Smooth muscle cell of the brain vasculature (primary cell): ENCODE measurements around the gene PTGIS.

Experiments used
- DNase-seq: peaks from one replicate; pipeline ENCODE4 v3.0.0-alpha.2; 2012; ENCODE audit warnings: low read depth, low spot score

The PTGIS gene

DNA sequence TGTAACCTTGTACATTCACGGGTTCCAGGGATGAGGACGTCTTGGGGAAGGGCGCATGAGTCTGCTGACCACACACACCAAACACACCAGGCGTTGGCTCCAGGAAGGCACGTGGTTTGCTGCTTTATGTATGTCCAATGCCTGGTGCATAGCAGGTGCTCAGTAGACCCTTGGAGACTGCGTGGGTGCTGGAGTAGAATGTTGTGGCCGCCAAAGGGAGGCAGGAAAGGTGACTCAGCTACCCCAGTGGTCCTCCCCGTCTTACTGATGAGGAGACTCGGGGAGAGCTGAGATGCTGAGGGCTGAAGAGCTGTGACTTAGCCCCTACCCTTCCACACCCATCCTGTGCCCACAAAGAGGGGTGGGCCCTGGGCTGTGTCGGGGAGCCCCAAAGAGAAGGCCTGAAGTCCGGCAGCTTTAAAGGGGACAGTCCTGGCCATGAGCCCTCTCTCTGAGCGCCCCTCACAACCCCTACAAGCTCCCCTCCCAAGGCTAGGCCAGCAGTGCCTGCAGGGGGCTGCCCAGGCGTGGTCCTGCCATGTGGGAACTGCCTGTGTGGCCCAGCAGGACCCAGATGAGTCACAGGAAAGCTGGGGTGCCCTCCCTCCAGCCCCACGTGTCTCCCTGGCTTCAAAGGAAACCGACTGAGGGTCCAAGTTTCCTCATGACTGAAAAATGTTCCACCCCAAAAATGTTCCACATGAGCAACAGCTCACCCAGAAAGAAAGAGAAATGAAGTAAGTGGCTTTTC lies 28.0 kb upstream of the PTGIS start:
- DNase-seq: no peak

DNA sequence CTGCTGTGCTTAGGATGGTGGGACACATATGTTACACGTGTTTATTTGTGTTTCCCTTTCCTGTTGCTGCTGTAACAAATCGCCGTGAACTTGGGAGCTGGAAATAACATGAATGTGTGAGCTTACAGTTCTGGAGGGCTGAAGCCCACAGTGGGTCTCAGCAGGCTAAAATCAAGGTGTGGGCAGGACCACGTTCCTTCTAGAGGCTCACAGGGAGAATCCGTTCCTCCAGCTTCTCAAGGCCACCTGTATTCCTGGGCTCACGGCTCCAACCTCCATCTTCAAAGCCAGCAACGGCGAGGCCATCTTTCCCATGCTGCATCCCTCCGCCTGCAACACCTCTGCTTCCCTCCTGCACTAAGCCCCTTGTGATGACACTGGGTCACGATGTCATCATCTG lies 27.4 kb upstream of the PTGIS start:
- no peak for DNase-seq

DNA sequence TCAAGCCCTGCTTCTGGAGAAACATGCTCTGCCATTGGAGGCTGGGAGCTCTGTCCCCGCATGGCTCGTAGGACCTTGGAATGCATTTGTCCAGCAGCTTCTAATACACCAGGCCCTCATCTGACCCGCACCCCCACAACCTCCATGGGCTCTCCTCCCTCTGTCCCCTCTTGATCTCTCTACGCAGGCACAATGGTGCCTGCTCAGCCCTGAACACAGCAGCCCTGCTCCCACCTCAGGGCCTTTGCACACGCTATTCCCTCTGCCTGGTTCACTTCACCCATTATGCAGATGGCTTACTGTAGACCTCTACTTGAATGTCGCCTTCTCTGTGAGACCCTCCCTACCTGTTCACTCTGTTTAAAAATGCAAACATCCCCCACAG lies 27.0 kb upstream of the PTGIS start:
- no peak for DNase-seq

DNA sequence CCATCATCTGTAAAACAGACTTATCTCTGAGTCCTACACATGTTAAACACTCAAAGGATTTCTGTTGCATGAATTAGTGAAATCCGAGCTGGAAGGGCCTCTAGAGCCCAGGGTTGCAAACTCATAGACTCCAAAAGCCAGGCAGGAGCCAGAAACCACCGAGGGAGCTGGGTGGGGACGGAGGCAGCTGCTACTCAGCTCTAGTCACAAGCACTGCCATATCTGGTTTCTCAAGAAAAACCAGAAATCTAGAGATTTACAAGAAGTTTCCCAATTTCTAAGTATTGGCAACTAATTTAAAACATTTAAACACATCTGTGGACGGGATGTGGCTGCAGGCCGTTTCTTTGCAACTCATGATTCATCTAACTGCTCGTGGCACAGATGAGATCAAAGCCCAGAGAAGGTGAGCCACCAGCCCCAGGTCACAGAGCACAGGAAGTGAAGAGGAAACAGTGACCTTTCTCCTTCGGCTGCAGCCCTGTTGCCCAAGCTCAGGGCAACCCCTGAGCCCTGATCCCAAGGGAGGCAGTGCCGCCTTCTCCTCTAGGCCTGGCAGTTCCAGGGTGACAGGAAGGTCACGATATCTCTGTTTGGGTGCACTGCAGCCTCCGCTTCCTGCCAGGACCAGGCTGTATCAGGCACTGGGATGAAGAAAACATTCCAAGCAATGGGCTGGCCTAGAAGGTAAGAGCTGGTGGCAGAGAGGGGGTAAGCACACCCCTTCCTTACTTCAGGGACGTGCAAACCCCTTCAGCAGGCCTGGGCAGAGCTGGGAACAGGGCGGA lies 26.4 kb upstream of the PTGIS start:
- no peak for DNase-seq

DNA sequence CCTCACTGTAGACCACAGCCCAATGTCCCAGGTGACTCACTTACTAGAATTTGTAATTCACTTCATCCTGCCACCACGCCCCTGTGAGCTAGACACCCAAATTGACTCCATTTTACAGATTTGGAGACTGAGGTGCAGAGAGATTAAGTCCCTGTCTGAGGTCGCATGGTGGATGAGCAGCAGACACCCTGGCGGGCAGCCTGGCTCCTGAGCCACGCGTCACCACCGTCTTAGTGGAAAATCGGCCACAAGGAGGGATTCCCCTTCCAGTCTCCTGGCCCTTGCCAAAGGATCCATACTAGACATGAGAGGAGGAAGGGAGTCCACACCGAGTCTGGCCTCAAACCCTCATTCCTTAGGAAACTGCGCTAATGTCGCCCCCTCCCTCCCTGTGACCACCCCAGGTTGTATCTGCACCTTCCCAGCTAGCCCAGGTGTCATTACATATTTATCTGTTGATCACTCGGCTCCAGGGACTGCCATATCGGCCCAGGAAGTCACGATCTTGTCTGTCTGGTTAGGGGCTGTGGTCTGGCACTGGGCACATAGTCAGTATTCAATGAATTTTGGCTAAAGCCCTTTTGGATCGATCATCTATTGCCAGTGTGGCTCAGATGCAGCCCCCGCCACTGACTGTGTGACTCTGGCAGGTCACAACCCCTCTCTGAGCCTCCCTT lies 25.7 kb upstream of the PTGIS start:
- DNase-seq: no peak

DNA sequence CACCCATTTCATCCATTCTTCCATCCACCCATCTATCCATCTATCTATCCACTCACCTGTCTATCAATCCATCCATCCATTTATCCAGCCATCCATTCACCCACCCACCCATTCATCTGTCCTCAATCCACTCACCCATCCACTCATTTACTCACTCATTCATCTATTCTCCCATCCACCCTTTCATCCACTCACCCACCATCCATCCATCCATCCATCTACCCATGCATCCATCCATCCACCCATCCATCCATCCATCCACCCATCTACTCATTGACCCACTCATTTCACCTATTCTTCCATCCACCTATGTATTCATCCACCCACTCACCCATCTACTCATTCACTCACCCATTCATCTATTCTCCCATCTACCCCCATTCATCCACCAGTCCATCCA lies 24.2 kb upstream of the PTGIS start:
- no peak for DNase-seq

DNA sequence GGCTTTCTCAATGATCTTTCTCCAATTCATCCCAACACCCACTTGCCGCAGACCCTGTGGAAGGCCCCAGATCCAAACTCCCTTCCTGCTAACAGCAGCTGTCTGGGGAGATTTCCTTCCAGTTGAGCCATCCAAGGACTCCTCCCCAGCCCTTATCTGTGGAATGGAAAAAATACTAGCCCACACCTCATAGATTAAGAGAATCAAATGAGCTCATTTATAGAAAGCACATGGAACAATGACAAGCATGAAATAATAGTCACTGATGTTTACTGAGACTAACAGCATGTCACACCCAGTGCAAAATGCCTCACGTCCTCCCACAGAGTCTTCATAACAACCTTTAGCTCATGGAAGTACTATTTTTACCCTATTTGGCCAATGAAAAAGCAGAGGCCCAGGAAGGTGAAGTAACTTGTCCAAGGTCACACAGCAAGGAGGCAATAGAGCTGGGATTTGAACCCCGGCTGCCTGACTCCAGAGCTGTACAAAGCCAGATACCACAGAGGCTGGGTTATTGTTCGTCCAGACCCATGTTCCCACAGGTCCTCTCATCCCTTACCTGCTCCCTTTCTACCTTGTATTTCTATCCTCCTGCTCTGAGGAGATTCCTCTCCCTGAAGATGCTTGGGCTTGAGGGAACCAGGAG lies 23.4 kb upstream of the PTGIS start:
- no peak for DNase-seq

DNA sequence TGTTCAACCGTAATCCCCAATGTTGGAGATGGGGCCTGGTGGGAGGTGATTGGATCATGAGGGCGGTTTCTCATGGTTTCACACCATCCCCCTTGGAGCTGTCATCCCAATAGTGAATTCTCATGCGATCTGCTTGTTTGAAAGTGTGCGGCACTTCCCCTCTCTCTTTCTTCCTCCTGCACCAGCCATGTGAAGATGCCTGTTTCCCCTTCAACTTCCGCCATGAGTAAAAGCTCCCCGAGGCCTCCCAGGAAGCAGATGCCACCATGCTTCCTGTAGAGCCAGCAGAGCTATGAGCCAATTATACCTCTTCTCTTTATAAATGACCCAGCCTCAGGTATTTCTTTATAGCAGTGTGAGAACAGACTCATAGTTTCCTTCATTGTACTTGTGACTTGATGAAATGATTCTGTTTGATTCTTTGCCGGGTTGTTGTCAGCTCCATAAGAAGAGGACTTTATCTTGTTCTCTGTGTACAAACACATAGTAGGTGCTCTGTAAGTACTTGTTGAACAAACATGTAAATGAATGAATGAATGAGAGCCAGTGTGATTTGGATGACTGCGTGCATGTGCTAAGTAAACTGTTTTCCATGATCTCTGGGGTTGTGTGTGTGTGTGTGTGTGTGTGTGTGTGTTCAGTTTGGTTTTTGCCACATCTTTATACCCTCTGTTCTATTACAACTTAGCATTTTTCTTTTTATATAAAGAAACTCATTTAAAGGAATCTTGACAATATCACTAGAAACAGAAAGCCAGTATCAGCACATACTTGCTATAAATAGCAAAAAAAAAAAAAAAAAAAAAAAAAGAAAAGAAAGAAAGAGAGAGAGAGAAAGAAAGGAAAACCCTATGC lies 22.5 kb upstream of the PTGIS start:
- no peak for DNase-seq

DNA sequence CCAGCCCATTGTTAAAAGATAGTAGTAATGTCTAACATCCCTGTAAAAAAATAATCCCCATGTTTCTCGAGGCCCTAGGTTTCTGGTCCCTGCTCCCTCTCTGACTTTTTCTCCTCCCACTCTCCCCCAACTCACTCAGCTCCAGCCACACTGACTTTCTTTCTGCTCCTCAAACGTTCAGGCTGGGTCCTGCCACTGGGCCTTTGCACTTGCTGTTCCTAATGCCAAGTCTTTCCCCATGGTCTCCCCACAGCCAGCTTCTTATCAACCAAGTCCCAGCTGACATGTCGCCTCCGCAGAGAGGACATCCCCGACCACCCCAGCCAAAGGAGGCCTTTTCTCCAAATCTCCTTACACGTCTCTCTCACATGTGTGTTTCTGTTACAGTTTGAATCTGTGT lies 21.8 kb upstream of the PTGIS start:
- DNase-seq: no peak

DNA sequence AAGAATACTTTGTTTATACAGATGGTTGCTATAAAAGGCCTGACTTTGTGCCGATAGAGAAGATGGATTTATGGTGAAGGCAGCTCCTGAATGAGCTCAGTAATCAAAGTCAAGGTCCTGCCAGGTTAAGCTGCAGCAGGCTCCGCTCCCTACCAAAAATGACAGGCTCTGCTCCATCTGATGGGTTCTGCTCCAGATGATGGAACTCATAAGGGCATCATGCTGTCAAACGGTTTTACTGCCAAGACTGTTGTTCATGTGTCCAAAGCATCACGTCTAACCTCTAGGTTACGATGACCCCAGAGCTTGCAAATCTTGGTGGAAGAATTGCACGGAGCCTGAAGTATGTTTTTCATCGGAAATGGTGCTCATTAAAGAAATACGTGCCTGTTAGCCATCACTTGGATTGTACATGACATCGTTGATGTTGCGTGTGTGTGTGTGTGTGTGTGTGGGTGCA lies 19.2 kb upstream of the PTGIS start:
- no peak for DNase-seq

DNA sequence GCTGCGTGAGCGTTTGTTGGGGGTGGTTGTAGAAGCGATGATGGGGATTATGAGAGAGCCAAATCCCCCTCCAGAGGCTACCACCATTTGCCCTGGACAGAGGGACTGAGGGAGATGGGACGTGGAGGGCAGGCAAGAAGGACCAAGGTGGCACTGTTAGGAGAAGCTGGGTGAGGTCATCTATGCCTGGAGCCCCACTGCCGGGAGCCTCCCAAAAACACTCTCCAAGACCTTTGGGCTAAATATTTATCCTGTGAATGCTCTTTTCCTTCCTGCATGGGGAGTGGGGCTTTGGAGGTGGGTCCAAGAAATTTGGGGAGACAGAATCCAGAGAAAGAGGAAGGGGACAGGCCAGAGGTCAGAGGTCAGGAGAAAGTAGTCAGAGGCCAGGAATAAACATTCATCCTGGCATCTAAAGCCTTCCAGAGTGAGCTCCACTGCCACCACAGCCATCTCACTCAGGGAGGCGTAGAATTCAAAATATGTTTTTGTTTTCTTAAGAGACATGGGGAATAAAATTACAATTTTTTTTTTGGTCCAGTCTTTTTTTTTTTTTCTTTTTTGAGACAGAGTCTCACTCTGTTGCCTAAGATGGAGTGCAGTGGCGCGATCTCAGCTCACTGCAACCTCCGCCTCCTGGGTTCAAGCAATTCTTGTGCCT lies 17.8 kb upstream of the PTGIS start:
- no peak for DNase-seq

DNA sequence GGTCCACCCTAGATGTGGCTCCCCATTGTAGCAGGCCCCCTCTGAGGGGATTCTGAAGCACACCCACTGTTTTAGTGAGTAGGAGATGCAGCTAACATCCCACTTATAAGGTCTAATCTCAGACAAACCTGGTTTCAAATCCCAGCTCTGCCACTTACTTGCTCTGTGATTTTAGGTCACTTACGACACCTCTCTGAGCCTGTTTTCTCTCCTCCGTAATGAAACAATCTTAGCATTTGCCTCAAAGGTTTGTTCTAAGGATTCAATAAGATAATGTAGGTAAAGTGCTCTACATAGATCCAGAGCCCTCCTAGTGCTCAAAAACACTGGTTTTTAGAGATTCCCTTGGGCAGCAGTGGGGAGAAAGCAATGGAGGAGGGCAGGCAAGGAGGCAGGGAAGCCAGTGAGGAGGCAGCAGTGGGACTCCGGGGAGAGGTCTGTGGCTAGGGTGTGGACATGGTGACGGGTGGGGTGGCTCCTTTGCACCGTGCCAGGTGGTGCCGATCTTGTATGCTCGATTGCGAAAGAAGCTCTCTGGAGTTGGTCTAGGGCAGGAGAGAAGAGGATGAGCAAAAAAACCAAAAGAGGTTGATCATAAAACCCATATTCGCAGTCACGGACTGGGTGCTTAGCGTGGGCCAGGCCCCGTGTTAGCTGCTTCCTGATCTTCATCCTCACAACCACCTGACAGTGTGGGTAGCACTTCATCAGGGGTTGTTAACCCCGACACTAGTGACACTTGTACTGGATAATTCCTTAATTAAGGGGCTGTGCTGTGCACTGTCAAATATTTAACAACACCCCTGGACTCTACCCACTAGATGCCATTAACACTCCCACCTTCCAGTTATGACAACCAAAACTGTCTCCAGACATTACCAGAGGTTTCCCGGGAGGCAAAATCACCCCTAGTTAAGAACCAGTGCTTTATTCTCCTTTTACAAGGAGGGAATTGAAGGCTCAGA lies 16.8 kb upstream of the PTGIS start:
- DNase-seq: no peak

DNA sequence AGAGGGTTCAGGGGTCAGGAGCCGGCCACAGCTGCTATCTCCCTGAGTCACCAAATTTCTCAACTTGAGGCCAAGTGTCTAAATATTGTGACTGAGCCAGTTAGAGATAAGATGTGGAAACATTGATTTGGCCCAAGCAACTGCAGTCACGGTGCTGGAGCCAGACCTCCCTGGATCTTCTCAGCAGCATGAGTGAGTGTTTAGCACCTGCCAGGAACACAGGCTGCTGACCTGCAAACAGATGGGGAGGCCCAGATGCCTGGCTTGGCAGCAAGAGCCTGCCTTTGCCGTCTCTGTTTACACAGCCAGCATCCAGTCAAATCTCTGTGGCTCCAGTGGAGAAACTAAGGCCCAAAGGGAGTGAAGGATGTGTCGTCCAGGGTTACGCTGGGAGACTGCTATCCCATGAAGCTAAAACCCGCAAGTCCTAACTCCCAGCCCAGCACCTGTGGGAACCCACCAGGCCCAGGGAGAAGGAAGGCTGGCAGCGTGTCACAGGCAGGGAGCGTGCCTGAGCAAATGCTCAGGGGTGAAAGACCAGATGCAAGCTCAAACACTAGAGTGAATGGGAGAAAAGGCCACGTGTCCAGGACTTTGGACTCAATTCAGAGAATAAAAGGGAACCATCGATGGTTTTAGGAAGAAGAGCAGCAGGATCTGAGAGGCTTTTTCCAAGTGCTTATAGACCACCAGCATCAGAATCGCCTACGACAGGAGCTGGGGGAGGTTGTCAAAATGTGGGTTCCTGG lies 15.9 kb upstream of the PTGIS start:
- no peak for DNase-seq

DNA sequence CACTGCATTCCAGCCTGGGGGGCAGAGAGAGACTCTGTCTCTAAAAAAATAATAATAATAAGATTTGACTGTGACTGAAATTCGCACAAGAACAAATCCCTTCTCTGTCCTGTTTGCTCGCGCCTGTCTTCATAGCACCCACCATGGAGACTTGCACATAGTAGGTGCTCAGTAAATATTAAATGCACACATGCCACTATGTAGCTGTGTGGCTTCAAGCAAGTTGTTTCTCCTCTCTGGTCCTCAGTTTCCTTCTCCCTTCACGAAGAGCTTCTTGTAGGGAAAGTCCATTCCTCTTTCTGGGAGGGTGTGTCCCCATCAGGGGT lies 15.4 kb upstream of the PTGIS start:
- DNase-seq: no peak

DNA sequence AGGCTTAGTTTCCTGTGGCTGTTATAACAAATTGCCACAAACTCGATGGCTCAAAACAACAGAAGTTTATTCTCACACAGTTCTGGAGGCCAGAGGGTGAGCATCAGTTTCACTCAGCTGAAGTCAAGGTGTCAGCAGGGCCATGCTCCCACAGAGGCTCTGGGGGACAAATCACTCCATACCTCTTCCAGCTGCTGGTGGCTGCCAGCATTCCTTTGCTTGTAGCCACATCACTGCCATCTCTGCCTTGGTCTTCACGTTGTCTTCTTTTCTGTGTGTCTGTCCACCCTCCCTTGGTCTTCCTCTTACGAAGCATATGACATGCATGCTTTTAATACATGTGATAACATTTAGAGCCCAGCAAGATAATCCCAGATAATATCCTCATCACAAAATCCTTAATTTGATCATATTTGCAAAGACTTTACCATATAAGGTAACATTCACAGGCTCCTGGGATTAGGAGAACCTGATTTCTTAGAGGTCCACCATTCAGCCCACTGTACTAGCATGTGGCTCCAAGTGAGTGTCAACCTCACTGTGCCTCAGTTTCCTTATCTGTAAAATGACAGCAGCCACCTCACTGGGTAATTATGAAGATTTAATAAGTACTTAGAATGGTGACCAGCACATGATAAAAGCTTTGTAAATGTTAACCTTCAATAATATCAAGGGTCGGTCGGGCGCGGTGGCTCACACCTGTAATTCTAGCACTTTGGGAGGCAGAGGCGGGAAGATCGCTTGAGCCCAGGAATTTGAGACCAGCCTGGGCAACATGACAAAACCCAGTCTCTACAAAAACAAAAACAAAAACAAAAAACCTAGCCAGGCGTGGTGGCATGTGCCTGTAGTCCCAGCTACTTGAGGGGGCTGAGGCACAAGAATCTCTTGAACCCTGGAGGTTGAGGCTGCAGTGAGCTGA lies 14.7 kb upstream of the PTGIS start:
- no peak for DNase-seq

DNA sequence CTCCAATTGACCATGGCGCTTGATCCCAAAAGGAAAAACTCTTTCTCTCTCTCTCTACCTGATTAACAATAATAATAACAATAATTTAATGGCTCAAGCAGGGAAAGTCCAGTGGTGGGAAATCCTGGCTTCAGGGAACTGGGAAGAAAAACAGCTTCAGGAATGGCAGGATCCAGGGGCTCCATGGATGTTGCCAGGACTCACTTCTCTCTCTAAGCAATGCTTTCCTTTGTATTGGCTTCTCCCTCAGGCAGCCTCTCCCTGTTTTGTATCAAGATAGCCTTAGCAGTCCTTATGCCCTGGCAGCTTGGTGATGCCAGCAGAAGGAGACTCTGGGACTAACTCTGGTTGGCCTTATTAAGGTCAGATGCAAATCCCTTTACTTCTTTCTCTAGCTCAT lies 13.5 kb upstream of the PTGIS start:
- no peak for DNase-seq

DNA sequence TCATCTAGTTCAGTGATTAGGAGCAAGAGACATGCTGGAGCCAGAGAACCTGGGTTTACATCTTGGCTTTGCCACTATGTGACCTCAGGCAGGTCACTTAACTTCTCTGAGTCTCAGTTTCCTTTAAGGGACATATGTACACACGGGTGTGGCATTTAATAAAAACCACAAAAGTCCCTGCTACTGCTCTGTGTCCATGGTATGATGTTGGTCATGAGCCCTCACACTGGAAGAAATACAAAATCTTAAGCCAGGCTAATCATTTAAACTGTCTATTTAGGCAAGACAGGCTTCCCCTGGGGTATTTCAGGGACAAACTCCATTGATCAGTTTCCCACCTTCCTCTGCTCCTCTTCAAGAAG lies 12.9 kb upstream of the PTGIS start:
- no peak for DNase-seq
